ENCODE measurements around the gene PLCB1. TPM values are rescaled to one million over a fixed set of nuclear protein-coding genes. Genes with fewer than 3 reads are reported as not detected.

The PLCB1 gene
- total and polyA plus RNA-seq, 2 of the 4 experiments (the other 2 are of a cell fraction): 5.6 to 16.1 TPM

DNA sequence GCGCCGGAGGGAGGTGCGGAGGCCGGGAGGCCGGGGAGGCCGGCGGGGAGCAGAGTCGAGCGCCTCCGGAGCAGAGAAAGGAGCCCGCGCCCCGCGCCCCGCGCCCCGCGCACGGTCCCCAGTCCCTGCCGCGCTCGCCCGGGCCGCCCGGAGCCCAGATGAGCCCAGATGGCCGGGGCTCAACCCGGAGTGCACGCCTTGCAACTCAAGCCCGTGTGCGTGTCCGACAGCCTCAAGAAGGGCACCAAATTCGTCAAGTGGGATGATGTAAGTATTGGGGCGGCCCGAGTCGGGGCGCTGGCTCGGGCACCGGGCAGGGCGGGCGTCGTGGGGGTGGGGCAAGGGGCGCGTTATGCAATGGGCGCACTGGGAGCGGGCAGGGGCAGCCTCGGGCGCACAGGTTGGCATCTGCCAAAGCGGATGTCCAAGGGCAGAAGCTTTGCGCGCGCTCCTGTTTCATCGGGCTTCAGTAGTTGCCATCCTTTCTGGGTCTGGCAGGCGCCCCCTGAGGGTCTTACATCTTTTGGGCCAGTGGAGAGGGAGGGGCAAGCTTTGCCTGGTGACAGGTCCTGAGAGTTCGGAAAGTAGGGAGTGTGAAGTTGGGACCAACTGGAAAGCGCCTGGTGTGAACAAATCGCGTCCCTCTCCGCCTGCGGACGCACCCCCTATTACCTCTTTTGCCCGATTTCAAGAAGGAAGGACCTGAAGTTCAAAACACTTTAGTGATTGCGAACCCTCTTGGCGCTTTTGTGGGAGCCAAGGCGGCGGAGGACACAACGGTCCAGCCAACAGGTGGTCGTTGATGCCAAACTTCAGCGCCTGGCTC is 631 bp downstream of the PLCB1 start:
- TF ChIP-seq FOS (IDR thresholded peaks at IDR 0.05; ENCODE audit: low read depth, low read length) (no peak), USF2 (IDR thresholded peaks at IDR 0.05; ENCODE audit: low read depth, low read length) (no peak), NFE2L2 (IDR thresholded peaks at IDR 0.05; ENCODE audit: low read depth, low read length) (no peak), CHD1 (IDR thresholded peaks at IDR 0.05; ENCODE audit: low read depth, low read length) (no peak), ELK1 (IDR thresholded peaks at IDR 0.05; ENCODE audit: borderline replicate concordance, low read depth, low read length) (no peak), SMC3 (IDR thresholded peaks at IDR 0.05; ENCODE audit: low read depth, low read length) (no peak), CEBPB (IDR thresholded peaks at IDR 0.05; ENCODE audit: low read depth, low read length) (peak; percentile 43; the same call in 1 of the 2 replicates)
- TF ChIP-seq, protein P1, sequence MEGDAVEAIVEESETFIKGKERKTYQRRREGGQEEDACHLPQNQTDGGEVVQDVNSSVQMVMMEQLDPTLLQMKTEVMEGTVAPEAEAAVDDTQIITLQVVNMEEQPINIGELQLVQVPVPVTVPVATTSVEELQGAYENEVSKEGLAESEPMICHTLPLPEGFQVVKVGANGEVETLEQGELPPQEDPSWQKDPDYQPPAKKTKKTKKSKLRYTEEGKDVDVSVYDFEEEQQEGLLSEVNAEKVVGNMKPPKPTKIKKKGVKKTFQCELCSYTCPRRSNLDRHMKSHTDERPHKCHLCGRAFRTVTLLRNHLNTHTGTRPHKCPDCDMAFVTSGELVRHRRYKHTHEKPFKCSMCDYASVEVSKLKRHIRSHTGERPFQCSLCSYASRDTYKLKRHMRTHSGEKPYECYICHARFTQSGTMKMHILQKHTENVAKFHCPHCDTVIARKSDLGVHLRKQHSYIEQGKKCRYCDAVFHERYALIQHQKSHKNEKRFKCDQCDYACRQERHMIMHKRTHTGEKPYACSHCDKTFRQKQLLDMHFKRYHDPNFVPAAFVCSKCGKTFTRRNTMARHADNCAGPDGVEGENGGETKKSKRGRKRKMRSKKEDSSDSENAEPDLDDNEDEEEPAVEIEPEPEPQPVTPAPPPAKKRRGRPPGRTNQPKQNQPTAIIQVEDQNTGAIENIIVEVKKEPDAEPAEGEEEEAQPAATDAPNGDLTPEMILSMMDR (conservative IDR thresholded peaks at IDR 0.05; ENCODE audit: low read depth, low read length): no peak
- in situ Hi-C loops (cut with MboI; ENCODE audit: low sequenced_read_pairs): no loop called here
- 2% methylated on average over 27 of the region's 68 CpGs; no CpG with 5 or more reads in 1 of the 2 experiments for WGBS, 2 experiments (ENCODE audit: extremely low coverage in 2 of 2, insufficient read length in 1 of 2)

More for the DNA sequence above, 631 bp downstream of the PLCB1 start:
- no peak overlapping the region for H4K5ac ChIP-seq (ENCODE audit: low read depth, low read length)
- no TSS peak for BruUV-seq (replicated peaks)
- no peaks in the 10 kb centered on the region for H3K9me3 ChIP-seq (ENCODE audit: control insufficient read depth, insufficient read depth, low read length)
- H2BK120ac ChIP-seq (ENCODE audit: low read depth, low read length): peak overlapping the region; percentile 73
- DNase-seq: no peak
- H3K23ac ChIP-seq (ENCODE audit: low read depth, low read length): peak overlapping the region; percentile 53; the same call in 1 of the 2 replicates
- peak overlapping the region; percentile 70; the same call in 1 of the 2 replicates for H3K14ac ChIP-seq (replicated peaks; ENCODE audit: low read depth, low read length)
- dilution Hi-C loops (cut with HindIII; ENCODE audit: low sequenced_read_pairs, unreplicated experiment) (no loop called here), intact Hi-C loops (cut with micrococcal nuclease) (loop anchor here (1.0 to 2.0 kb wide), 6 partner anchors 89 to 589 kb away; no protein-coding TSS in a partner anchor)
- peak overlapping the region; percentile 10; the same call in 1 of the 2 replicates for H4K91ac ChIP-seq (ENCODE audit: insufficient read depth, low read depth, low read length)
- peak overlapping the region; percentile 68; the same call in 1 of the 2 replicates for H3K27ac ChIP-seq (ENCODE audit: insufficient read depth, low read length)
- H3K56ac ChIP-seq (ENCODE audit: extremely low read depth, insufficient read depth, low read length): no peak overlapping the region
- ChIA-PET CTCF (no interaction called here), POLR2A (ENCODE audit: unreplicated experiment) (no interaction called here)
- H3K4me2 ChIP-seq (ENCODE audit: low read depth, low read length): peak overlapping the region; percentile 83
- peak overlapping the region; percentile 69 for H3K4me3 ChIP-seq (ENCODE audit: insufficient read depth, low read depth, low read length)
- peaks cover 10 to 18% of the 10 kb centered on the region in 2 experiments; a peak in 3 of 4 replicates for H3K79me1 ChIP-seq (ENCODE audit: low read depth in 1 of 2, low read length in 2 of 2)
- H3K9ac ChIP-seq (ENCODE audit: low read depth, low read length): peak overlapping the region; percentile 65
- peak overlapping the region in 1 of 2 experiments; percentile 2; a peak in 2 of 4 replicates for H4K8ac ChIP-seq (ENCODE audit: low read depth in 2 of 2, low read length in 2 of 2)
- no peaks in the 10 kb centered on the region for H3K27me3 ChIP-seq (ENCODE audit: control insufficient read depth, insufficient read depth, low read length)
- H3K18ac ChIP-seq (ENCODE audit: low read depth, low read length): no peak overlapping the region
- H3K4ac ChIP-seq (ENCODE audit: low read depth, low read length): peak overlapping the region; percentile 58
- ATAC-seq (ENCODE audit: low read depth): peak; percentile 48
- H2AFZ ChIP-seq (replicated peaks; ENCODE audit: low read length, poor library complexity): peak overlapping the region; percentile 88
- no peaks in the 10 kb centered on the region; the same call in 1 of the 2 replicates for H4K20me1 ChIP-seq (ENCODE audit: insufficient read depth, low read length)
- peaks cover 7% of the 10 kb centered on the region for H3K4me1 ChIP-seq (ENCODE audit: control insufficient read depth, insufficient read depth, low read length)
- H2BK15ac ChIP-seq (ENCODE audit: low read depth, low read length): peak overlapping the region; percentile 38; the same call in 1 of the 3 replicates
- no peaks in the 10 kb centered on the region; the same call in 1 of the 2 replicates for H3K36me3 ChIP-seq (ENCODE audit: control insufficient read depth, insufficient read depth, low read length)
- H2BK20ac ChIP-seq (ENCODE audit: low read depth, low read length): no peak overlapping the region
- H3K9me1 ChIP-seq (ENCODE audit: insufficient read depth, low read length): no peaks in the 10 kb centered on the region; the same call in 1 of the 2 replicates
- peak overlapping the region; percentile 57 for H2AK9ac ChIP-seq (replicated peaks; ENCODE audit: low read depth, low read length, poor library complexity)
- peak overlapping the region; percentile 73 for H2BK5ac ChIP-seq (ENCODE audit: low read depth, low read length, poor library complexity, severe bottlenecking)
- peak overlapping the region; percentile 7; the same call in 1 of the 2 replicates for H2AK5ac ChIP-seq (ENCODE audit: low read depth, low read length)
